SK-N-SH treated with all-trans-retinoic acid at 6 μM for 48 hours (cell line): ENCODE results near the gene SYCE1.

Experiments used
- ESRRG ChIP-seq: fragments of 250-450 bp; sonication (Bioruptor Pico); IDR thresholded peaks from 2 replicates; pipeline ENCODE4 v1.6.1; 2021; ENCODE audit warnings: mild to moderate bottlenecking
- ISL1 ChIP-seq: fragments of 250-450 bp; sonication (Bioruptor Pico); IDR thresholded peaks from 2 replicates; pipeline ENCODE4 v2.1.2; 2022; ENCODE audit warnings: mild to moderate bottlenecking, moderate library complexity
- OSR1 ChIP-seq: fragments of 250-450 bp; sonication (Bioruptor Pico); IDR thresholded peaks from 2 replicates; pipeline ENCODE4 v1.8.0; 2022; ENCODE audit warnings: moderate library complexity, mild to moderate bottlenecking, inconsistent platforms
- PPARA ChIP-seq: fragments of 250-450 bp; sonication (Bioruptor Pico); IDR thresholded peaks from 2 replicates; pipeline ENCODE4 v1.5.0; 2020; ENCODE audit warnings: mild to moderate bottlenecking, borderline replicate concordance
- RARB ChIP-seq: fragments of 250-450 bp; sonication (Bioruptor Pico); IDR thresholded peaks from 2 replicates; pipeline ENCODE4 v1.8.0; 2021; ENCODE audit warnings: mild to moderate bottlenecking, moderate library complexity
- TOX ChIP-seq: fragments of 250-450 bp; sonication (Bioruptor Pico); IDR thresholded peaks from 2 replicates; pipeline ENCODE4 v1.8.0; 2021; ENCODE audit warnings: mild to moderate bottlenecking, moderate library complexity, borderline replicate concordance
- ZFP3 ChIP-seq: fragments of 250-450 bp; sonication (Bioruptor Pico); IDR thresholded peaks from 2 replicates; pipeline ENCODE4 v1.5.0; 2020; ENCODE audit warnings: mild to moderate bottlenecking, moderate library complexity
- TF ChIP-seq, protein P1 (sequence below): fragments of 250-450 bp; sonication (Bioruptor Pico); IDR thresholded peaks from 2 replicates; pipeline ENCODE4 v1.8.0; 2021; ENCODE audit warnings: low read depth, mild to moderate bottlenecking, moderate library complexity, borderline replicate concordance

- TF ChIP-seq, protein P1, sequence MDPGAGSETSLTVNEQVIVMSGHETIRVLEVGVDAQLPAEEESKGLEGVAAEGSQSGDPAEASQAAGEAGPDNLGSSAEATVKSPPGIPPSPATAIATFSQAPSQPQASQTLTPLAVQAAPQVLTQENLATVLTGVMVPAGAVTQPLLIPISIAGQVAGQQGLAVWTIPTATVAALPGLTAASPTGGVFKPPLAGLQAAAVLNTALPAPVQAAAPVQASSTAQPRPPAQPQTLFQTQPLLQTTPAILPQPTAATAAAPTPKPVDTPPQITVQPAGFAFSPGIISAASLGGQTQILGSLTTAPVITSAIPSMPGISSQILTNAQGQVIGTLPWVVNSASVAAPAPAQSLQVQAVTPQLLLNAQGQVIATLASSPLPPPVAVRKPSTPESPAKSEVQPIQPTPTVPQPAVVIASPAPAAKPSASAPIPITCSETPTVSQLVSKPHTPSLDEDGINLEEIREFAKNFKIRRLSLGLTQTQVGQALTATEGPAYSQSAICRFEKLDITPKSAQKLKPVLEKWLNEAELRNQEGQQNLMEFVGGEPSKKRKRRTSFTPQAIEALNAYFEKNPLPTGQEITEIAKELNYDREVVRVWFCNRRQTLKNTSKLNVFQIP (CRISPR knock-in tag) = no peak
- TF ChIP-seq RARB (CRISPR knock-in tag) (no peak), ISL1 (no peak), PPARA (CRISPR knock-in tag) (no peak), OSR1 (CRISPR knock-in tag) (no peak), ESRRG (no peak), ZFP3 (CRISPR knock-in tag) (no peak), TOX (no peak)
Observed at GRCh38 chr10:133529576-133529946, 35.8 kb downstream of the SYCE1 start.
